HepG2 (cell line): ENCODE results near the gene BCL2.

Experiments used
- CHD2 ChIP-seq: IDR thresholded peaks from 2 replicates; pipeline ENCODE4 v1.6.1; 2011; ENCODE audit warnings: low read depth, low read length, improper control_type of control experiment
- CTCF ChIP-seq: sonication (generic); formaldehyde crosslinking; IDR thresholded peaks from 2 replicates; pipeline ENCODE4 v1.5.0; 2020; ENCODE audit warnings: mild to moderate bottlenecking, missing genetic modification reagents, moderate library complexity
- EZH2 ChIP-seq: conservative IDR thresholded peaks from 2 replicates; pipeline ENCODE4 v1.6.1; 2012; ENCODE audit warnings: mild to moderate bottlenecking, low read depth, low read length, moderate library complexity
- FOXM1 ChIP-seq: sonication (generic); formaldehyde crosslinking; IDR thresholded peaks from 2 replicates; pipeline ENCODE4 v1.5.0; 2020; ENCODE audit warnings: missing genetic modification reagents
- HNF1B ChIP-seq: sonication (generic); formaldehyde crosslinking; IDR thresholded peaks from 2 replicates; pipeline ENCODE4 v1.5.1; 2020; ENCODE audit warnings: mild to moderate bottlenecking, moderate library complexity, missing genetic modification reagents
- JUNB ChIP-seq: sonication (generic); formaldehyde crosslinking; IDR thresholded peaks from 2 replicates; pipeline ENCODE4 v1.8.0; 2022; ENCODE audit warnings: missing genetic modification reagents, mild to moderate bottlenecking, borderline replicate concordance
- KDM5A ChIP-seq: fragments of 200-600 bp; sonication (generic); IDR thresholded peaks from 2 replicates; pipeline ENCODE4 v1.7.0; 2018; ENCODE audit warnings: antibody characterized with exemption, mild to moderate bottlenecking, low read length, borderline replicate concordance
- POLR2A ChIP-seq, 2 experiments: IDR thresholded peaks; 2 replicates each; pipeline ENCODE4 v1.6.1; 2011; ENCODE audit warnings: low read depth in 2 of 2, low read length in 2 of 2, mild to moderate bottlenecking in 1 of 2, moderate library complexity in 1 of 2; ENCODE audit not compliant: insufficient read depth in 1 of 2
- UBTF ChIP-seq: sonication (generic); formaldehyde crosslinking; IDR thresholded peaks from 2 replicates; pipeline ENCODE4 v1.4.0; 2020; ENCODE audit warnings: mild to moderate bottlenecking, missing genetic modification reagents
- ZFP37 ChIP-seq: sonication (generic); formaldehyde crosslinking; IDR thresholded peaks from 2 replicates; pipeline ENCODE4 v1.4.0; 2020; ENCODE audit warnings: missing genetic modification reagents, borderline replicate concordance
- ZNF276 ChIP-seq: sonication (generic); formaldehyde crosslinking; IDR thresholded peaks from 2 replicates; pipeline ENCODE4 v1.4.0; 2020; ENCODE audit warnings: mild to moderate bottlenecking, low read depth, missing genetic modification reagents
- ZNF639 ChIP-seq: conservative IDR thresholded peaks from 2 replicates; pipeline ENCODE4 v1.6.1; 2018; ENCODE audit warnings: missing genetic modification reagents
- ZNF740 ChIP-seq: sonication (generic); formaldehyde crosslinking; IDR thresholded peaks from 2 replicates; pipeline ENCODE4 v1.4.0; 2020; ENCODE audit warnings: missing genetic modification reagents
- ZSCAN25 ChIP-seq: sonication (generic); formaldehyde crosslinking; IDR thresholded peaks from 2 replicates; pipeline ENCODE4 v1.8.0; 2022; ENCODE audit warnings: mild to moderate bottlenecking, missing genetic modification reagents

- TF ChIP-seq ZSCAN25 (CRISPR knock-in tag) (no peak), FOXM1 (CRISPR knock-in tag) (no peak), CTCF (CRISPR knock-in tag) (no peak), JUNB (CRISPR knock-in tag) (no peak), HNF1B (CRISPR knock-in tag) (no peak), UBTF (CRISPR knock-in tag) (no peak), CHD2 (no peak), ZFP37 (CRISPR knock-in tag) (no peak), ZNF276 (no peak), KDM5A (no peak), POLR2A (IDR thresholded peaks at IDR 0.05; ENCODE audit: insufficient read depth in 1 of 2, low read depth in 2 of 2, low read length in 2 of 2) (no peak), ZNF639 (CRISPR knock-in tag) (no peak), EZH2 (no peak), ZNF740 (no peak)
Observed at GRCh38 chr18:63346031-63346430, 26.5 kb upstream of the BCL2 start.
